Ovary (tissue), 3 donors: ENCODE measurements around the gene GAK.

ENCODE experiments used
- CTCF ChIP-seq, 3 donors: fragments of 450-650 bp in 2 of 3; fragments of 200-600 bp in 1 of 3; IDR thresholded peaks; one replicate each; pipeline versions ENCODE4 v1.5.1 to v1.8.0; 2016 to 2022; ENCODE audit warnings: antibody characterized with exemption in 3 of 3, mild to moderate bottlenecking in 1 of 3
- EP300 ChIP-seq: sonication (generic); formaldehyde crosslinking; IDR thresholded peaks from one replicate; pipeline ENCODE4 v1.6.1; 2017; ENCODE audit warnings: antibody characterized with exemption
- donor health status: DM: no; HTN: no; CAD: no.

GRCh38 chr4:971666-972500, 39.8 kb upstream of the GAK start:
- TF ChIP-seq CTCF (IDR thresholded peaks at IDR 0.05) (no peak), EP300 (no peak)
